ENCODE results near the gene AGMO.

Gene AGMO

DNA sequence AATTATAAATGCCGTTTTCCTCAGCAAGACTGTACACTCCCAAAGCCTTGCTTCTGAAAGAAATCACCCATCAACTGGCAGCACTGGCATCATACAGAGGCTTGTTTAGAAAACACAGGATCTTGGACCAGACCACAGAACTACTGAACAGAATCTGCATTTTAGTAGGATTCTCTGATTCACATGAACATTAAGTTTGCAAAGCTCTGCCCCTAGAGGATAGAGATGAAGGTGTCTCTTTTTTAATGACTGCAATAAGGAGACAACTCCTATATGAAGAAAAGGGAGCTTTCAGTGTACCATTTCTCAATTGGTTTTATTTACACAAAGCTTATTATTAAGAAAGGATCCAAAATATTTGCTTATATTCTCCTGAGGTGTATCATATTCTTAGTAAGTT is 172.7 kb downstream of the AGMO start:
- no peak for DNase-seq

- DNase-seq, result no peak
Observed at GRCh38 chr7:15378494-15379145, 183.2 kb downstream of the AGMO start.

DNA sequence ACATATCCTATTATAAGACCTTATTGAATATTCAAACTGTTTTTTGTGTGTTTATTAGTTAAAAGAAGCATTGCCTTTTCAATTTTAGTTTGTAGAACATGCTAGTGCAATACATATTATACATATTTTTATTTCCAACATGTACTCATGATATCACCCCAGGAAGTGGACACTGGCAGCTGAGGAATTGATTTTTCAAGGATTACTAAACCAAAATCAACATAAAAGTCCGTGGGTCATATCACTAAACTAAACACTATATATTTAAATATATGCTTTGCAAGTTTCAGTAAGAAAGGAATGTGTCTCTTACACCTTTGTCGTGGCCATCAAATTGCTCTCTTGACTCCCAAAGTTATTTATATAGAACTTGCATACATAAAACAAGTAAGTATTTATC is 185.2 kb downstream of the AGMO start:
- DNase-seq, result no peak

GRCh38 chr7:15370441-15370840 is 191.4 kb downstream of the AGMO start:
- DNase-seq, result no peak

DNA sequence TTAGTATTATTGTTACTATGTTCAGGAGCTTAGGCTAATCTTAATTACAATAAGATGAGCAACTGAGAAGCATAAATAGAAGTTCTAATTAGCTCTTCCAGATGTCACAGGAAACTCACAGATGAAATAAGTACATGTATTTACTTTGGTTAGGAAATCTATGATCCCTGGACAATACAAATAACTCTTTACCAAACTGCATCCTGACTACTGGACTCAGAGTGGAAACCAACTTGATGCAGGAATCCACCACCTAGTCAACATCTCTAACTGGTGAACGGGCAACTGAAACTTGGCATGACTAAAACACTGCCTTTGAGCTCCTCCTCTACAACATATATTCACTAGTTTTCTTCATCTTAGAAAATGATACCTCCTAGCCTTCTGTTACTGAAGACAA is 193.2 kb downstream of the AGMO start:
- no peak for DNase-seq

DNA sequence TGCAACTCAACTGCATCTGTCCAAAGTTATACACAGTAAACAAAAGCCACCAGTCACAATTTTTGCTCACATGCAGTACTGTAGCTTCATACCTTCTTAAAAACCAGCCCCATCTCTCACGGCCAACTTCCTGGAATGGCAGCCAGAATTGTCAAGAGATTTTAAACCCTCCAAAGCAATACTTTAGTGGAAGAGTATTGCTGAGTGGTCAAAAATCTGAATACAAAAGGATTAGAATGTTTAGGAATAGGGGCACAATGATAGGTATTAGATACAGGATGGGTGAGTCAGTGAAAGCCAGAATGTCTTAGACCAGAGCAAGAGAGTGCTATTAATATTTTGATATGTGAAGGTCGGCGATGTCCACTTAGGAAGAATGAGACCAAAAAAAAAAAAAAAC is 193.9 kb downstream of the AGMO start:
- DNase-seq, result no peak

DNA sequence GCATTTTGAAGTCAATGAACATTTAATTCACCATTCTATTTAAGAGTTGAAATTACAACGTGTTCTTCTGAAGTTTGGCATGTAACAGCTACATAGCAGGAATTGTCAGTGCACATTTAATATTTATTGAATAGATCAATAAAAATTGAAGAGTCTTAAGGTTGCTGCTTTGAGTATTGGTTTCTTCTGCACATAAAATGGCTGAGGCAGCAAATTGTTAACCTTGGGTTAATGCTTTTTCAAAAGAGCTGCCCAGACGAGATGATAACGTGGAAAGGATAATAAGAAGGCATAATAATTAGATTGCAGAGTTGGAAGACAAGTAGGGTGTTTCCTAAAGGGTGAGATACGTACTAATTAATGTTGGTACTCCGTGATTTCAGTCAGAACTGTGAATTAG is 203.7 kb downstream of the AGMO start:
- no peak for DNase-seq

GRCh38 chr7:15352421-15353206 is 209.2 kb downstream of the AGMO start:
- DNase-seq, result peak; percentile 21

- DNase-seq, result no peak
Observed at GRCh38 chr7:15345216-15345615, 216.6 kb downstream of the AGMO start.

- no peak for DNase-seq
Observed at GRCh38 chr7:15341817-15342216, 220.0 kb downstream of the AGMO start.

DNA sequence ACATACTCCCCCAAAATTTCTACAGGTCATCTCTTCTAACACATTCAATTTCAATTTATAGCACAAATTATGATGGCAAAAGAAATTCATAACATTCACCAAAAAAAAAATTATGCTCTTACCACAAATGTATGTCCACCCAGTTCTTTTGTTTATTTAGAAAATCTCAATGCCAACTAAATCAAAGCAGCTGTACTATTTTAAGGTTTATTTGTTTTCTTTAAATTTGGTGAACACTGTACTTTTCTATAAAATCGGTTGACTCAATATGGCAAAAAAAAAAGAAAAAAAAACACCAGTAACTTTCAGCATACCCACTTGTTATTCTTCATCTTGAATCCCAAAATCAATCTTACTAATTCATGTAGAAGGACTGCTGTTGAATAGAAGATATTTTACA is 225.7 kb downstream of the AGMO start:
- no peak for DNase-seq

- no peak for DNase-seq
Observed at GRCh38 chr7:15335390-15335789, 226.4 kb downstream of the AGMO start.

GRCh38 chr7:15334536-15335263 is 227.1 kb downstream of the AGMO start:
- DNase-seq, result no peak

DNA sequence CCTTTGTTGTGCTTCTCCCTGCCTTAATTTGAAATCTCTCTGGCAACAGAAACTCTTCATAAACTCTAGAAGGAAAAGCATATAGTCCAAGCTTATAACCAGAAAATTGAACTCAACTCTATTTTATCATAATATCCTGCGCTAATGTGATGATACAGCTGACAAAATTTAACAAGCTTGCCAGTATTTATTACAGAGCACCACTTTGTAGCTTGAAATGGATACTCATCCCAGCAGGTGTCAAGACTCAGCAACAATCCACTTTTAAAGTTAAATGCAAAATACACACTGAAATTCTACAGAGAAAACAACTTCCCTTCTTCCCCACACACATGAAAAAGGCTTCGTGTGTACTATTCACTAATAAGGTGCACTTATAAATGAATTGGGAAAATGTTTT is 228.9 kb downstream of the AGMO start:
- DNase-seq, result no peak

- no peak for DNase-seq
Observed at GRCh38 chr7:15330943-15331342, 230.9 kb downstream of the AGMO start.

- no peak for DNase-seq
Observed at GRCh38 chr7:15327001-15327400, 234.8 kb downstream of the AGMO start.

GRCh38 chr7:15326044-15326644 is 235.7 kb downstream of the AGMO start:
- DNase-seq, result peak; percentile 27

DNA sequence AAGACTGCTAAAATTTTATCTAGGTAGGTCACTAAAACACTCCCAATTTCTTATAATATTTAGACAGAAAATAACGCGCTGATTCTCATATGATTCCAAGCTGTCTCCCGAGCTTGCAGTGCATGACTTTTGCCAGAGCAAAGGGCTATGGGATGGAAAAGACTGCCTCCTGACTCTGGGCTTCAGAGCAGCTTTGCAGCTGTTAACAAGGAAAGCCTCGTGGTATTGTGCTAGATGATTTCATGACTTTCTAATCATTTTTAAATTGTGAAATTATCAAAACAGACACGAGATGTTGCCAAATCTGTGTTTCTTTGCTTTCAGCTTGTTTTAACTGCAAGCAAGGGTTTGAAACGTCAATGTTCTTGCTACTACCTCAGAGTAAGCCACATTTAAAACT is 238.3 kb downstream of the AGMO start:
- no peak for DNase-seq

DNA sequence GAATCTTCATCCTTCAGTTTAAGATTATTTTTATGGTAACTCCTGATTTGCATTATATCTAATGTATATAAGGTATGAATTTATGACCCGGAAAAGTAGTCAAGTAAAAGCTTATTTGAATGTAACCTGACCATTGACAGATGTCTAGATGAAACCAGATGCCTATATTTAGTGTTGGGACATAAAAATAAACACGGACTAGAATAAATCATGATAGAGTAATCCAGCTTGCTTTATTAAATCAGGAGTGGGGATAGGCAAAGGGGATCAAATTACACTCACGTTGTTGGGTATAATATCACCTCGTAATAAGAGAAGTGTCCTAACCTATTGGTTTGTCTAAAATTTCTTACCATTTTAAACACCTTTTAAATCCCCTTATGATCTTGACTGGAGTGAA is 244.6 kb downstream of the AGMO start:
- DNase-seq, result no peak

DNA sequence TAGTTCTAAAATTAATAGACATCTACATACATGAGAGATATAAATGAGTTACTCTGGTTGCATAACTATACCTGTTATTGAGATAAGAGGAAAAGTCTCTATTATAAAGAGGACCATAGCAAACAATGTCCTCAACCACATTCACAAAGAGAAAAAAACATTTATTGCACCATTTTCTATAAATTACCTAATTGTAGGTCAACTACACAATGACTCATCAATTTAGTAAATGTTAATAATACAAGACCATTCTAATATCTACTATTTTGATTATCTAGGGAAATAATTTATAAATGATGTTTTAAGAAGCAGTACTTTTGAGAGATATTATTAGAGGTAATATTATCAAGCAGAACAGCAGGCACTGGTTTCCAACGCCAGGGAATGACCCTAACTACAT is 246.1 kb downstream of the AGMO start:
- DNase-seq, result no peak

DNA sequence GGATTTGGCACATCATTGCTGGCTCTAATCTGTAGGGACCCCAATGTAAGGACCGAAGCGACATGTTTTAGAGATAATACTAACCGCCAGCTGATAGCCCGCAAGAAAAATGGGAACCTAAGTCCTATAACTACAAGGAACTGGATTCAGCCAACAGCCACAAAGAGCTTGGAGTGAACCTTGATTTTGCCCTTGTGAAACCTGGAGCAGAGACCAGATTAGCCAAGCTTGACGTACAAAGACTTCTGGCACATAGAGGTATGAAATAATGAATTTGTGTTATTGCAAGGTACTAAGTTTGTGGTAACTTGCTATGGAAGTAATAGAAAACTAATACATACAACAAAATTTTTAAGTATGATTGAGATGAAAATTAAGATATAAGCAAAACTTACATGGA is 246.9 kb downstream of the AGMO start:
- no peak for DNase-seq

GRCh38 chr7:15313361-15313760 is 248.5 kb downstream of the AGMO start:
- DNase-seq, result no peak

DNA sequence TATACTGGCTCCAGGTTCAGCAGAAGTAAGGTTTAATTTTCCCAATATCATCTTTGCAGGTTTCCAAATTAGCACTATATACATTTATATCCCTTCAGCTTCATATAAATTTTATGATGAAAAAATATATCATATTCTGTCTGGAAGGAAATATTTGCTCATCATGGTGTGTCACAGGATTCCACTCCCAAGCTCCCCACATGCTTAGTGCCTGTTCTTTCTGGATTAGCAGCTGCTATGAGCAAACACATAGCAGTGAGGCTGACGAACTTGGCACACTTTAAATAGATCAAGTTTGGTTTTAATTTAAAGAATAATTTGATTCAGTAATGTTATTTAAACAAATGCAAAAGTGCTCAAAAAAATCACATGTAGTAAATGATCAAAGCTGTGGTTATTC is 251.9 kb downstream of the AGMO start:
- peak; percentile 3 for DNase-seq

- no peak for DNase-seq
Observed at GRCh38 chr7:15308821-15309220, 253.0 kb downstream of the AGMO start.
